ENCODE measurements around the gene GCSH. TPM values are rescaled to one million over a fixed set of nuclear protein-coding genes. Genes with fewer than 3 reads are reported as not detected.

Gene GCSH
- total RNA-seq, 6 experiments from 2014 or later = 41.8 to 77.1 (median 52.4) TPM

DNA sequence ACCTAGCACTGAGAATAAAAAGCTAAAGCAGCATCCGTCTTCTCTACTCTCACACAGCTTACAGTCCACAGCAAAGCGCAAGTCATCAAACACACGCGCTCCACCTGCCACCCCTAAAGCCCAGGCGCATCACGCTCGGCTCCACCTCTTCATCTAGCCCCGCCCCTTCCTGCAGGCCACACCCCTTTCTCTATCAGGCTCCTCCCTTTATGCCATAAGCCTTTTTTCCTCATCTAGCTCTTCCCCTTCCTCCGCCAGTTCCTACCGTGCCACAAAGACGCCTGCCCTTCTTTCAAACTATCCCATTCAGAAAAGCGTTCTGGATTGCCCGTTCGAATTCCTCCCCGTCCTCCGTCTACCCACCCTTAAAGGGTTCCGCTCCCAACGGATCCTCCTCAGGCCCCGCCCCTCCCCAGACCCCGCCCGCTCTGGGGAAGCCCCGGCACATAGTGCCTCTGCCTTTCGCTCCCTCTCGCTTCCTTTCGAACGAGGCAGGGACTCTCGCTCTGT lies 19.6 kb downstream of the GCSH start:
- no peak for TF ChIP-seq POLR2A (IDR thresholded peaks at IDR 0.05)
- TF ChIP-seq, protein P1, sequence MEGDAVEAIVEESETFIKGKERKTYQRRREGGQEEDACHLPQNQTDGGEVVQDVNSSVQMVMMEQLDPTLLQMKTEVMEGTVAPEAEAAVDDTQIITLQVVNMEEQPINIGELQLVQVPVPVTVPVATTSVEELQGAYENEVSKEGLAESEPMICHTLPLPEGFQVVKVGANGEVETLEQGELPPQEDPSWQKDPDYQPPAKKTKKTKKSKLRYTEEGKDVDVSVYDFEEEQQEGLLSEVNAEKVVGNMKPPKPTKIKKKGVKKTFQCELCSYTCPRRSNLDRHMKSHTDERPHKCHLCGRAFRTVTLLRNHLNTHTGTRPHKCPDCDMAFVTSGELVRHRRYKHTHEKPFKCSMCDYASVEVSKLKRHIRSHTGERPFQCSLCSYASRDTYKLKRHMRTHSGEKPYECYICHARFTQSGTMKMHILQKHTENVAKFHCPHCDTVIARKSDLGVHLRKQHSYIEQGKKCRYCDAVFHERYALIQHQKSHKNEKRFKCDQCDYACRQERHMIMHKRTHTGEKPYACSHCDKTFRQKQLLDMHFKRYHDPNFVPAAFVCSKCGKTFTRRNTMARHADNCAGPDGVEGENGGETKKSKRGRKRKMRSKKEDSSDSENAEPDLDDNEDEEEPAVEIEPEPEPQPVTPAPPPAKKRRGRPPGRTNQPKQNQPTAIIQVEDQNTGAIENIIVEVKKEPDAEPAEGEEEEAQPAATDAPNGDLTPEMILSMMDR (IDR thresholded peaks at IDR 0.05) = no peak
- H3K27me3 ChIP-seq = no peaks in the 10 kb centered on the region
- intact Hi-C loops (cut with DNase I) = no loop called here
- WGBS (ENCODE audit: insufficient coverage, low coverage, low lambda C conversion rate, missing lambda C conversion rate) = under 1% methylated on average over 27 of the region's 27 CpGs
- H3K4me1 ChIP-seq = peaks cover 0 to 4% (median 2%) of the 10 kb centered on the region in 4 donors
- DNase-seq (peak; percentile 88 to 93 (median 93)), ATAC-seq (peak; percentile 91 to 96 (median 94))
- H3K9me3 ChIP-seq = no peaks in the 10 kb centered on the region
- no peaks in the 10 kb centered on the region for H3K36me3 ChIP-seq
- H3K4me3 ChIP-seq = peak overlapping the region; percentile 69 to 86 (median 75)
- H3K27ac ChIP-seq = peak overlapping the region; percentile 70 to 93 (median 91)

DNA sequence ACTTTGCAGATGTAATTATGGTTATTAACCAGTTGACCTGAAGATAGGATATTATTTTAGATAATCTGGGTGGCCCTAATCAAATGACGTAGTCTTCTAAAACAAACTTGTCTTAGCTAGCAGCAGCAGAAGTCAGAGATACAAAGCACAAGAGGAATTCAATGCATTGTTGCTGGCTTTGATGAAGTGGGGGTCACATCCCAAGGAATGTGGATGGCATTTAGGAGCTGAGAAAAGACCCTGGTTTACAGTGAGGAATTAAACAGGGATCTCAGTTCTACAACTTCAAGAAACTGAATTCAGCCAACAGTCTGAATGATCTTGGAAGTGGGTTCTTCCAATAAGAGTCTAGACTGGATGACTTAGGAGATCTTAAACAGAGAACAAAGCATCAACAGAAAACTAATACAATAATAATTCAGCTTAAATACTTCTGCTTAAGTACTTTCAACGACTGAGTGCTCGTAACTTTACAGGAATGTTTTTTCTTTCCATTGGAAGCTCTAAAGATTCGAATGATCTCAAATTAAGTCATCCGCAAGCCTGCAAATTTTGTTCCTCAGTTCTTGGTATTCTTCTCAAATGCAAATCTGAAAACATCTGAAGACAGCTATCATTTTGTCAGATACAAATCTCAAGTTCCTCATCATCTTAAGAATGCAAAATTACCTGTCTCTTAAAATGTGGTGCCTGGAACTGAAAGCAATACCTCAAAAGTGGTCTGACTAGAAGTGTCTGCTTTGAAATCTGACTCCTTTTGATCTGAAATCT lies 22.4 kb downstream of the GCSH start:
- Histone ChIP-seq H3K36me3 (no peaks in the 10 kb centered on the region), H3K4me1 (peaks cover 0 to 4% (median 2%) of the 10 kb centered on the region in 4 donors), H3K27me3 (no peaks in the 10 kb centered on the region), H3K9me3 (no peaks in the 10 kb centered on the region), H3K4me3 (no peak overlapping the region), H3K27ac (no peak overlapping the region)
- TF ChIP-seq, protein P1 (IDR thresholded peaks at IDR 0.05) = no peak
- no peak for TF ChIP-seq POLR2A (IDR thresholded peaks at IDR 0.05)
- DNase-seq = no peak
- 67% methylated on average over 5 of the region's 5 CpGs for WGBS (ENCODE audit: insufficient coverage, low coverage, low lambda C conversion rate, missing lambda C conversion rate)
- intact Hi-C loops (cut with DNase I) = no loop called here
- ATAC-seq = no peak

DNA sequence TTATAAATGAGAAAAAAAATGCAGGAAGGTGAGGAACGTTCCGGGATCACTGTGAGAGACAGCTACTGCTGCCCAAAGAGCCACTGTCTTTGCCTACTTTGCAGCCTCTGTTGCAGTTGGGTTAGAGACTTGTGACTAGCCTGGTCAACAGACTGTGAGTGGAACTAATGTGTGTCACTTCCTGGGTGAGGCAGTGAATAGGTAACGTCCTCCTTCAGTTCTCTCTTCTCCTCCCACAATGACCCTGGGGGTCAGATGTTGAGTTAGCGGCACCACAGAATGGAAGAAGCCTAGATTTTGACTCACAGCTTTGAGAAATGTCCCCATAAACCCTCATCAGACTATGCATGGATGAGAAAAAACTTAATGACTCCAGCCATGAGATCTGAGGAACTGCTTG lies 24.4 kb downstream of the GCSH start:
- no peaks in the 10 kb centered on the region for H3K36me3 ChIP-seq
- ATAC-seq (no peak), DNase-seq (no peak)
- peaks cover 0 to 4% (median 2%) of the 10 kb centered on the region in 4 donors for H3K4me1 ChIP-seq
- no peak overlapping the region for H3K4me3 ChIP-seq
- no peaks in the 10 kb centered on the region for H3K9me3 ChIP-seq
- WGBS (ENCODE audit: insufficient coverage, low coverage, low lambda C conversion rate, missing lambda C conversion rate) = 100% methylated on average over 2 of the region's 4 CpGs
- no peaks in the 10 kb centered on the region for H3K27me3 ChIP-seq
- TF ChIP-seq, protein P1 (IDR thresholded peaks at IDR 0.05) = no peak
- no peak for TF ChIP-seq POLR2A (IDR thresholded peaks at IDR 0.05)
- intact Hi-C loops (cut with DNase I) = no loop called here
- no peak overlapping the region for H3K27ac ChIP-seq

DNA sequence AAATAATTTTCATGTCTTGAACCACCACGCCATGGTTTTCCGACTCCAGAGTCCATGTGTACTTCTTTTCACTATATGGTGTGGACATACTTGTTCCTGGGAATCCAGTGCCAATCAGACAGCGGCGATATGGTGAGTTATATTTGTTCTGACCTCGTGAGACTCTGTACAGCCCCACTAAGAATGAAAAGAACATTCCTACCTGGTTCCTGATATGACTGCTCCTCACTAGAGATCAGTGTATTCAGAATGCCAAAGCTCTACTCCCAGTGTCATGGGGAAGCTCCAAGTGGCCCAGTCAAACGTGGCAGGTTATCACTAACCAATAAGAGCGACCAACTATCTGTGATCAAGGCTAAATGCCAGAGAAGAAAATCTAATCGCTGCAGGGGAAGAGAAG lies 25.2 kb downstream of the GCSH start:
- H3K4me1 ChIP-seq = no peaks in the 10 kb centered on the region
- H3K9me3 ChIP-seq = no peaks in the 10 kb centered on the region
- WGBS (ENCODE audit: insufficient coverage, low coverage, low lambda C conversion rate, missing lambda C conversion rate) = 89% methylated on average over 5 of the region's 8 CpGs
- ATAC-seq (no peak), DNase-seq (no peak)
- H3K4me3 ChIP-seq = no peak overlapping the region
- H3K27ac ChIP-seq = no peak overlapping the region
- intact Hi-C loops (cut with DNase I) = no loop called here
- no peaks in the 10 kb centered on the region for H3K27me3 ChIP-seq
- no peaks in the 10 kb centered on the region for H3K36me3 ChIP-seq
- TF ChIP-seq POLR2A (IDR thresholded peaks at IDR 0.05) = no peak
- TF ChIP-seq, protein P1 (IDR thresholded peaks at IDR 0.05) = no peak
